ENCODE data around the gene ZNF710. TPM values are rescaled to one million over a fixed set of nuclear protein-coding genes. Genes with fewer than 3 reads are reported as not detected.

Gene ZNF710
- total RNA-seq, 4 donors from 2014 or later: 6.6 to 13.8 (median 10.1) TPM

DNA sequence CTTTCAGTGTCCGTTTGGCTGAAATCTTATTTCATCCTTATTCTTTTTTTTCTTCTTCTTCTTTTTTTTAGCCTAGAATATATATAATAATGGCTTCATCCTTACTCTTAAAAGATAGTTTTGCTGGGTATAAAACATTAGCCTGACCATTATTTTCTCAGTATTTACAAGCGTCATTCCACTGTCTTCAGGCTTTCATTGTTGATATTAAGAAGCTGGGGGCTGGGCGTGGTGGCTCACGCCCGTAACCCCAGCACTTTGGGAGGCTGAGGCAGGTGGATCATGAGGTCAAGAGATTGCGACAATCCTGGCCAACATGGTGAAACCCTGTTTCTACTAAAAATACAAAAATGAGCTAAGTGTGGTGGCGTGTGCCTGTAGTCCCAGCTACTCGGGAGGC lies 10.6 kb downstream of the ZNF710 start:
- TF ChIP-seq, protein P1, sequence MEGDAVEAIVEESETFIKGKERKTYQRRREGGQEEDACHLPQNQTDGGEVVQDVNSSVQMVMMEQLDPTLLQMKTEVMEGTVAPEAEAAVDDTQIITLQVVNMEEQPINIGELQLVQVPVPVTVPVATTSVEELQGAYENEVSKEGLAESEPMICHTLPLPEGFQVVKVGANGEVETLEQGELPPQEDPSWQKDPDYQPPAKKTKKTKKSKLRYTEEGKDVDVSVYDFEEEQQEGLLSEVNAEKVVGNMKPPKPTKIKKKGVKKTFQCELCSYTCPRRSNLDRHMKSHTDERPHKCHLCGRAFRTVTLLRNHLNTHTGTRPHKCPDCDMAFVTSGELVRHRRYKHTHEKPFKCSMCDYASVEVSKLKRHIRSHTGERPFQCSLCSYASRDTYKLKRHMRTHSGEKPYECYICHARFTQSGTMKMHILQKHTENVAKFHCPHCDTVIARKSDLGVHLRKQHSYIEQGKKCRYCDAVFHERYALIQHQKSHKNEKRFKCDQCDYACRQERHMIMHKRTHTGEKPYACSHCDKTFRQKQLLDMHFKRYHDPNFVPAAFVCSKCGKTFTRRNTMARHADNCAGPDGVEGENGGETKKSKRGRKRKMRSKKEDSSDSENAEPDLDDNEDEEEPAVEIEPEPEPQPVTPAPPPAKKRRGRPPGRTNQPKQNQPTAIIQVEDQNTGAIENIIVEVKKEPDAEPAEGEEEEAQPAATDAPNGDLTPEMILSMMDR (IDR thresholded peaks at IDR 0.05): no peak
- no peak for TF ChIP-seq POLR2A (IDR thresholded peaks at IDR 0.05; ENCODE audit: low read depth)
- no peak for TF ChIP-seq EP300 (IDR thresholded peaks at IDR 0.05)
- no peak for TF ChIP-seq POLR2AphosphoS5 (IDR thresholded peaks at IDR 0.05)
- Histone ChIP-seq H3K4me3 (no peak overlapping the region), H3K27ac (replicated peaks in 1 of 4) (no peak overlapping the region), H3K9me3 (peaks cover 0 to 12% (median 10%) of the 10 kb centered on the region in 4 donors), H3K27me3 (no peaks in the 10 kb centered on the region), H3K4me1 (peaks cover 0 to 11% (median 3%) of the 10 kb centered on the region in 4 donors), H3K36me3 (no peaks in the 10 kb centered on the region)
- intact Hi-C loops (cut with DNase I): no loop called here
- DNase-seq (ENCODE audit: extremely low spot score): no peak
- WGBS: 97% methylated on average over 8 of the region's 8 CpGs

GRCh38 chr15:90013503-90013937 lies 12.4 kb downstream of the ZNF710 start:
- WGBS: 79% methylated on average over 6 of the region's 6 CpGs
- intact Hi-C loops (cut with DNase I): no loop called here
- no peaks in the 10 kb centered on the region for H3K4me1 ChIP-seq

DNA sequence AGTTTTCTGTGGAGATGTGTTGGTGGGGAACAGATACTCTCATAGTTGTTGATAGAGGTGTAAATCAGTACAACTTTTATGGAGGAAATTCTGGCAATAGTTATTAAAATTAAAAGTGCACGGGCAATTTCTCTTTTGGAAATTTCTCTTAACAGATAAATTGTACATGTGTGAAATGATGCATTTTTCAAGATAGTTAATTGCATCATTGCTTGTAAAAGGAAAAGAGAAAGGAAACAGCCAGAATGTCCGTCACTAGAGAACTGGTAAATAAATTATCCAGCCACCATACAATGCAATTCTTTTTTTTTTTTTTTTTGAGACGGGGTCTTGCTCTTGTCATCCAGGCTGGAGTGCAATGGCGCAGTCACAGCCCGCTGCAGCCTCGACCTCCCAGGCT lies 14.2 kb downstream of the ZNF710 start:
- Histone ChIP-seq H3K9me3 (peaks cover 0 to 12% (median 10%) of the 10 kb centered on the region in 4 donors), H3K27ac (replicated peaks in 1 of 4) (no peak overlapping the region), H3K36me3 (no peaks in the 10 kb centered on the region), H3K27me3 (no peaks in the 10 kb centered on the region), H3K4me1 (peaks cover 8 to 14% (median 11%) of the 10 kb centered on the region in 4 donors), H3K4me3 (no peak overlapping the region)
- TF ChIP-seq EP300 (IDR thresholded peaks at IDR 0.05) (no peak), POLR2A (IDR thresholded peaks at IDR 0.05; ENCODE audit: low read depth) (no peak), POLR2AphosphoS5 (IDR thresholded peaks at IDR 0.05) (no peak)
- TF ChIP-seq, protein P1 (IDR thresholded peaks at IDR 0.05): no peak
- intact Hi-C loops (cut with DNase I): no loop called here
- DNase-seq (ENCODE audit: extremely low spot score): no peak
- whole genome bisulfite sequencing: 89% methylated on average over 6 of the region's 6 CpGs

More at GRCh38 chr15:90013503-90013937, 12.4 kb downstream of the ZNF710 start:
- Histone ChIP-seq H3K36me3 (no peaks in the 10 kb centered on the region), H3K4me3 (no peak overlapping the region), H3K27ac (replicated peaks in 1 of 4) (no peak overlapping the region), H3K27me3 (no peaks in the 10 kb centered on the region), H3K9me3 (peaks cover 0 to 12% (median 10%) of the 10 kb centered on the region in 4 donors)
- no peak for DNase-seq (ENCODE audit: extremely low spot score)
- TF ChIP-seq POLR2A (IDR thresholded peaks at IDR 0.05; ENCODE audit: low read depth): no peak
- TF ChIP-seq EP300 (IDR thresholded peaks at IDR 0.05): no peak
- TF ChIP-seq, protein P1 (IDR thresholded peaks at IDR 0.05): no peak
- no peak for TF ChIP-seq POLR2AphosphoS5 (IDR thresholded peaks at IDR 0.05)

DNA sequence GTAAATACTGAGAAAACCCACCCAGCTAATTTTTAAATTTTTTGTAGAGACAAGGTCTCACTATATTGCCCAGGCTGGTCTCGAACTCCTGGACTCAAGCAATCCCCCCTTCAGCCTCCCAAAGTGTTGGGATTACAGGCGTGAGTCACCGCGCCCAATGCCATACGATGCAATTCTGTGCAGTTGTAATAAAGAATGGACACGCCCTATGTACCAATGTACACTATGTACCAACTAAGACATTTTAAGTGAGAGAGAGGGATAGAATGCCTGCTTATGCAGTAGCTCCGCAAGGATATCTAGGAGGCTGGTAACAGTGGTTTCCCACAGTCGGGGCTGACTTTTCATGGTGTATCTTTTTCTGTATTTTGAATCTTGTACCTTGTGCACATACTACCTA lies 14.6 kb downstream of the ZNF710 start:
- H3K27me3 ChIP-seq: no peaks in the 10 kb centered on the region
- peaks cover 0 to 12% (median 10%) of the 10 kb centered on the region in 4 donors for H3K9me3 ChIP-seq
- H3K4me1 ChIP-seq: peaks cover 9 to 14% (median 14%) of the 10 kb centered on the region in 4 donors
- DNase-seq (ENCODE audit: extremely low spot score): no peak
- intact Hi-C loops (cut with DNase I): no loop called here
- no peak overlapping the region for H3K27ac ChIP-seq (replicated peaks in 1 of 4)
- no peak overlapping the region for H3K4me3 ChIP-seq
- no peaks in the 10 kb centered on the region for H3K36me3 ChIP-seq
- WGBS: 95% methylated on average over 8 of the region's 8 CpGs
- TF ChIP-seq EP300 (IDR thresholded peaks at IDR 0.05) (no peak), POLR2A (IDR thresholded peaks at IDR 0.05; ENCODE audit: low read depth) (no peak), POLR2AphosphoS5 (IDR thresholded peaks at IDR 0.05) (no peak)
- TF ChIP-seq, protein P1 (IDR thresholded peaks at IDR 0.05): no peak

- Histone ChIP-seq H3K4me1 (peaks cover 9 to 14% (median 14%) of the 10 kb centered on the region in 4 donors), H3K4me3 (no peak overlapping the region), H3K27ac (replicated peaks in 1 of 4) (no peak overlapping the region), H3K27me3 (no peaks in the 10 kb centered on the region), H3K9me3 (peaks cover 0 to 7% (median 3%) of the 10 kb centered on the region in 4 donors), H3K36me3 (no peaks in the 10 kb centered on the region)
- DNase-seq (ENCODE audit: extremely low spot score): no peak
- intact Hi-C loops (cut with DNase I): no loop called here
- 89% methylated on average over 2 of the region's 4 CpGs for WGBS
- TF ChIP-seq EP300 (IDR thresholded peaks at IDR 0.05) (no peak), POLR2A (IDR thresholded peaks at IDR 0.05; ENCODE audit: low read depth) (no peak), POLR2AphosphoS5 (IDR thresholded peaks at IDR 0.05) (no peak)
- TF ChIP-seq, protein P1 (IDR thresholded peaks at IDR 0.05): no peak
Measured at GRCh38 chr15:90016721-90017120, 15.6 kb downstream of the ZNF710 start.

Data from esophagus muscularis mucosa (tissue), 4 donors.